Activated T-cell treated with anti-CD3 and anti-CD28 coated beads, Interleukin-2, amount 50 U/mL, for 48 hours (primary cell): ENCODE data around the gene LPP.

Source experiments
- DNase-seq, 2 experiments: peaks; one replicate each; pipeline ENCODE4 v3.0.0-alpha.2; 2020

Gene LPP

GRCh38 chr3:188822004-188822403, 668.0 kb downstream of the LPP start:
- no peak for DNase-seq

GRCh38 chr3:188822411-188822810, 668.5 kb downstream of the LPP start:
- no peak for DNase-seq

- DNase-seq: no peak
These were observed 670.6 kb downstream of the LPP start for GRCh38 chr3:188824566-188824965.

GRCh38 chr3:188825901-188826300, 671.9 kb downstream of the LPP start:
- no peak for DNase-seq

GRCh38 chr3:188826574-188826973, 672.6 kb downstream of the LPP start:
- DNase-seq: peak in 1 of 2 experiments; percentile 25

GRCh38 chr3:188827103-188827502, 673.1 kb downstream of the LPP start:
- DNase-seq: no peak

- DNase-seq: no peak
These were observed 673.6 kb downstream of the LPP start for GRCh38 chr3:188827576-188827975.

- no peak for DNase-seq
These were observed 675.2 kb downstream of the LPP start for GRCh38 chr3:188829130-188829529.

- DNase-seq: no peak
These were observed 675.6 kb downstream of the LPP start for GRCh38 chr3:188829576-188829975.

- no peak for DNase-seq
These were observed 676.9 kb downstream of the LPP start for GRCh38 chr3:188830893-188831292.

- DNase-seq: no peak
These were observed 678.2 kb downstream of the LPP start for GRCh38 chr3:188832146-188832545.

- DNase-seq: no peak
These were observed 679.2 kb downstream of the LPP start for GRCh38 chr3:188832961-188833721.

- peak; percentile 34 to 35 for DNase-seq
These were observed 680.4 kb downstream of the LPP start for GRCh38 chr3:188834349-188834748.

GRCh38 chr3:188839187-188839695, 685.3 kb downstream of the LPP start:
- no peak for DNase-seq

- DNase-seq: no peak
These were observed 686.3 kb downstream of the LPP start for GRCh38 chr3:188840290-188840689.

- no peak for DNase-seq
These were observed 687.9 kb downstream of the LPP start for GRCh38 chr3:188841906-188842305.

GRCh38 chr3:188842639-188843038, 688.7 kb downstream of the LPP start:
- no peak for DNase-seq

GRCh38 chr3:188844096-188844495, 690.1 kb downstream of the LPP start:
- DNase-seq: no peak

- DNase-seq: no peak
These were observed 691.6 kb downstream of the LPP start for GRCh38 chr3:188845514-188845913.

- DNase-seq: no peak
These were observed 695.0 kb downstream of the LPP start for GRCh38 chr3:188848947-188849346.

GRCh38 chr3:188853856-188854771, 700.2 kb downstream of the LPP start:
- DNase-seq: no peak

GRCh38 chr3:188854772-188855149, 700.8 kb downstream of the LPP start:
- no peak for DNase-seq

GRCh38 chr3:188855675-188856074, 701.7 kb downstream of the LPP start:
- DNase-seq: no peak

GRCh38 chr3:188860147-188860546, 706.2 kb downstream of the LPP start:
- no peak for DNase-seq
